ENCODE results near the gene TBX10. TPM values are rescaled to one million over a fixed set of nuclear protein-coding genes. Genes with fewer than 3 reads are reported as not detected.

Gene TBX10
- total RNA-seq, 4 donors from 2014 or later, result not detected

GRCh38 chr11:67654225-67654624 is 14.7 kb upstream of the TBX10 start:
- in situ Hi-C loops (cut with MboI; ENCODE audit: low sequenced_read_pairs in 4 of 4) (no loop called here), intact Hi-C loops (cut with DNase I; ENCODE audit: low total_unique reads) (no loop called here)
- peaks cover 0 to 3% (median 0%) of the 10 kb centered on the region in 3 donors for H3K27me3 ChIP-seq
- no peaks in the 10 kb centered on the region for H3K4me1 ChIP-seq
- H3K4me3 ChIP-seq, result no peak overlapping the region
- no peak overlapping the region for H3K27ac ChIP-seq
- ATAC-seq (no peak), DNase-seq (no peak)
- no peak for TF ChIP-seq POLR2A (IDR thresholded peaks at IDR 0.05)
- no peak for TF ChIP-seq CTCF (IDR thresholded peaks at IDR 0.05 in 4 of 5, conservative IDR thresholded peaks at IDR 0.05 in 1 of 5)
- H3K9me3 ChIP-seq, result no peaks in the 10 kb centered on the region
- no peaks in the 10 kb centered on the region for H3K36me3 ChIP-seq

GRCh38 chr11:67652965-67653845 is 13.6 kb upstream of the TBX10 start:
- intact Hi-C loops (cut with DNase I; ENCODE audit: low total_unique reads), result no loop called here

GRCh38 chr11:67651976-67652781 is 12.6 kb upstream of the TBX10 start:
- no peak overlapping the region for H3K4me3 ChIP-seq
- ATAC-seq (no peak), DNase-seq (no peak)
- no peaks in the 10 kb centered on the region for H3K36me3 ChIP-seq
- no peak for TF ChIP-seq POLR2A (IDR thresholded peaks at IDR 0.05)
- no peak for TF ChIP-seq CTCF (IDR thresholded peaks at IDR 0.05 in 4 of 5, conservative IDR thresholded peaks at IDR 0.05 in 1 of 5)
- peaks cover 0 to 5% (median under 1%) of the 10 kb centered on the region in 3 donors for H3K27me3 ChIP-seq
- no peak overlapping the region for H3K27ac ChIP-seq
- H3K9me3 ChIP-seq, result no peaks in the 10 kb centered on the region
- intact Hi-C loops (cut with DNase I; ENCODE audit: low total_unique reads), result no loop called here
- in situ Hi-C loops (cut with MboI; ENCODE audit: low sequenced_read_pairs in 4 of 4), result no loop called here
- no peaks in the 10 kb centered on the region for H3K4me1 ChIP-seq

More at GRCh38 chr11:67652965-67653845, 13.6 kb upstream of the TBX10 start:
- DNase-seq (no peak), ATAC-seq (no peak)
- no peaks in the 10 kb centered on the region for H3K36me3 ChIP-seq
- TF ChIP-seq POLR2A (IDR thresholded peaks at IDR 0.05) (no peak), CTCF (IDR thresholded peaks at IDR 0.05 in 4 of 5, conservative IDR thresholded peaks at IDR 0.05 in 1 of 5) (no peak)
- peaks cover 0 to 5% (median 0%) of the 10 kb centered on the region in 3 donors for H3K27me3 ChIP-seq
- no peaks in the 10 kb centered on the region for H3K4me1 ChIP-seq
- H3K4me3 ChIP-seq, result no peak overlapping the region
- H3K27ac ChIP-seq, result no peak overlapping the region
- no peaks in the 10 kb centered on the region for H3K9me3 ChIP-seq
- in situ Hi-C loops (cut with MboI; ENCODE audit: low sequenced_read_pairs in 4 of 4), result no loop called here

- DNase-seq (no peak), ATAC-seq (no peak)
- in situ Hi-C loops (cut with MboI; ENCODE audit: low sequenced_read_pairs in 4 of 4) (no loop called here), intact Hi-C loops (cut with DNase I; ENCODE audit: low total_unique reads) (loop anchor here (10.0 kb wide), 1 partner anchor 55 kb away; no protein-coding TSS in a partner anchor)
- Histone ChIP-seq H3K4me3 (peak overlapping the region; percentile 31 to 50 (median 40)), H3K36me3 (no peaks in the 10 kb centered on the region), H3K27me3 (peaks cover 0 to 5% (median 2%) of the 10 kb centered on the region in 3 donors), H3K27ac (no peak overlapping the region), H3K9me3 (no peaks in the 10 kb centered on the region), H3K4me1 (no peaks in the 10 kb centered on the region)
- TF ChIP-seq POLR2A (IDR thresholded peaks at IDR 0.05), result no peak
- no peak for TF ChIP-seq CTCF (IDR thresholded peaks at IDR 0.05 in 4 of 5, conservative IDR thresholded peaks at IDR 0.05 in 1 of 5)
Measured at GRCh38 chr11:67649634-67650510, 10.3 kb upstream of the TBX10 start.

All from gastrocnemius medialis (tissue), 4 donors.